Activated CD8-positive, alpha-beta memory T cell treated with anti-CD3 and anti-CD28 coated beads for 48 hours (primary cell): ENCODE data around the gene DNAH8.
"Not testable (repeated sequence)": the region's sequence is repeated elsewhere in the genome, so short reads cannot be mapped to it uniquely, and the experiment has no call there.

Experiments
- DNase-seq, 3 experiments: peaks; one replicate each; pipeline ENCODE4 v3.0.0-alpha.2; 2020; ENCODE audit warnings: low read depth in 2 of 3, low spot score in 2 of 3

DNAH8 gene

DNA sequence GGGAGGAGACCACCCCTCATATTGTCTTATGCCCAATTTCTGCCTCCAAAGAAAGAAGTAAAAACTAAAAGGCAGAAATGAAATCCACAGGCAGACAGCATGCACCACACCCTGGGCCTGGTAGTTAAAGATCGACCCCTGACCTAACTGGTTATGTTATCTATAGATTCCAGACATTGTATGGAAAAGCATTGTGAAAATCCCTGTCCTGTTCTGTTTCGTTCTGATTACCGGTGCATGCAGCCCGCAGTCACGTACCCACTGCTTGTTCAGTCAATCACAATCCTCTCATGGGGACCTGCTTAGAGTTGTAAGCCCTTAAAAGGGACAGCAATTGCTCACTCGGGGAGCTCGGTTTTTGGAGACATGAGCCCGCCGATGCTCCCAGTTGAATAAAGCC, 81.3 kb downstream of the DNAH8 start:
- DNase-seq = not testable (repeated sequence)

DNA sequence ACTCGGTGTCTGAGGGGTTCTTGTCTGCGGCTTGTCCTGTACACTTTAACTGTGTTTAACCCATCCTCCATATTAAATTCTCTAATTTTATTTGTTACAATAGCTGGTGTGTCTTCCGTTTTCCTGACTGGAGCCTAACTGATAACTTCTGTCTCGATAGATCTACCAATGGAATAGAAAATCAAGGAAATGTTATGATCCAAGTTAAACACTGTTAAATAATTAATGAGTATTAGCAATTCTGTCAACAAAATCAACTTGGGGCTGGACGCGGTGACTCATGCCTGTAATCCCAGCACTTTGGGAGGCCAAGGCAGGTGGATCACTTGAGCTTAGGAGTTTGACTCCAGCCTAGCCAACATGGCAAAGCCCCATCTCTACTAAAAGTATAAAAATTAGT, 81.7 kb downstream of the DNAH8 start:
- no peak for DNase-seq

DNA sequence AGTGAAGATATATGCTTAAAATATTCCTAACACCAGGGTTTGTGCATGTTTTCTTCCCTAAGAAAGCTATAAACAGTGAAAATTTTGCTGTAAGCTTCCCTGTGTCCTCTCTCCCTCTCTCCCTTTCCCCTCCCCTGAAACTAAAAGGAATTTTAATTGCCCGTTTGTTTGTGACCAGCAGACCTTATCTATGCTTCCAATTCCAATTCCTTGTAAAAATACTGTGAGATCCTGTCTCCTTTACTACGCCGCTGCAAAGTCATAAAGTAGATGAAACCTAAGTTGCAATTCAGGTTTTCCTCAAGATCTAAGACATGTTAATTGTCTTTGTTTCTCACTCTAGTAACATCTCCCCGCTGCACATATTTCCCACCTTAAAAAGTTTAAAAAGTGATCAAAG, 82.3 kb downstream of the DNAH8 start:
- no peak for DNase-seq

- no peak for DNase-seq
Observed at GRCh38 chr6:38799529-38800184, 84.5 kb downstream of the DNAH8 start.

DNA sequence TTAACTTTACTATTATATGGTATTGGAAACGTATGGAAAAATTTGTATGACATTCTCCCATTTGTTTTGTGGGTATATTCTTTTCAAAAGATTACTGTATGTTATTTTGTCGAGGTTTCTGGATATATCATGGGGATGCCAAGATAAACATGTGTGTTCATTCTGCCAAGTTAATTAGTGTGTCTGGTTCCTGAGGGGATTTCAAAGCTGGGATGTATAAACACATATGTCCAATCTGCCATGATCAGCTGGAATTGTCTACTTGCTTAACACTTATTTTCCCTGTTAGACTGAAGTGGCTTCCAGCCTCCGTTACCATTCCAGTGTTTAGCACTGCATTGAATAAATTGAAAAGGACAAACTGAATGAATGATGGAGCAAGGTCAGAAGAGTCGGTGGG, 86.2 kb downstream of the DNAH8 start:
- no peak for DNase-seq

DNA sequence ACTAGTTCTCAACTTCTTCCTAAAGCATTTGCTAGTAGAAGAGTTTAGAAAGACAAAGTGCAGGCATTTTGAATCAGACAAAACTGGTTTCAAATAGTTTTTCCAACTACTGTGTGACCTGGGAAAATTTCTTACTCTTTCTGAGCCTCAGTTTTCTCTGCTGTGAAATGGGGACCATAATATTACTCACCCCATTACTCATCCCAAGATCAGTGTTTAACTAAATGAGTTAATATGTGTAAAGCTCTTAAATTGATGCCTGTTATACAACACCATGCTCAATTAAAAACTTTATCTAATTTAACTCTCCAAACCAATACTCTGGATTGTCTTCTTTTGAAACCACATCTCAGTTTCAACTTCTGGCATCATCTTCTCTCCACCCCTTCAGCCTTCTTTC, 87.4 kb downstream of the DNAH8 start:
- no peak for DNase-seq

DNA sequence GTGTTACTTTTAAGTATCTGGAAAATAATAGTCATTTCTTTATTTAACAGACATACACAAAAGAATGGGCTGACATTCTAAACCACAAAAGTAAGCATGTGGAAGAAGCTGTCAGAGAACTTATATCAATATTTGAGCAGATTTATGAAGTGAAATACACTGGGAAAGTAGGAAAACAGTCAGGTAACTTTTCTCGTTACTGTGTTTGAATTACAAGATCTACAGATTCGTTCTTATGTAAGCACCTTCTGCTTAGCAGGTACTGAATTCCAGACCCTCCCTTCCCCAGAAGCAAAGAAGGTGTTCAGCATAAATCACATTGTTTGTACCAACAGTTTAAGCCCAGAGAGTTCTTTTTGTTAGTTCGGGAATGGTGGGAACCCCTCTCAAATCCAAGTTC, 88.0 kb downstream of the DNAH8 start:
- no peak for DNase-seq

GRCh38 chr6:38804358-38804757, 89.2 kb downstream of the DNAH8 start:
- no peak for DNase-seq

- no peak for DNase-seq
Observed at GRCh38 chr6:38805127-38805655, 90.1 kb downstream of the DNAH8 start.

DNA sequence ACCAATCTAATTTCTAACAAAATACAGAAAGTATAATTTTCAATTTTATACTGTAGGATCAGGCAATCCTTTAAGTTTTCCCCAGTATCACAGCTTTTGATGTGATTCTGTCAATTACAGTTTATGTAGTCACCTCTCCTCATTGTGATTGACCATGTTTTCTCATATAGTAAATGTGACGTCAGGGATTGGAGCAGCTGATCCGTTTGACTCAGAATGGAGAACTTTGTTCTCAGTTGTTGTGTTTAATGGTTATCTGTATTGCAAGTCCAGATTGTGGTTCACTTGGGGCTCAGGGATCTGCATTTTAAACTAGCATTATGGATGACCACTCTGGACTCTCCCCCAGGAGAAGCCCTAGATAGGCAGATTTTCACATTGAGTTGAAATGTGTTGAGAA, 90.6 kb downstream of the DNAH8 start:
- DNase-seq = no peak

GRCh38 chr6:38806271-38806670, 91.2 kb downstream of the DNAH8 start:
- DNase-seq = no peak

GRCh38 chr6:38806833-38807232, 91.7 kb downstream of the DNAH8 start:
- no peak for DNase-seq

DNA sequence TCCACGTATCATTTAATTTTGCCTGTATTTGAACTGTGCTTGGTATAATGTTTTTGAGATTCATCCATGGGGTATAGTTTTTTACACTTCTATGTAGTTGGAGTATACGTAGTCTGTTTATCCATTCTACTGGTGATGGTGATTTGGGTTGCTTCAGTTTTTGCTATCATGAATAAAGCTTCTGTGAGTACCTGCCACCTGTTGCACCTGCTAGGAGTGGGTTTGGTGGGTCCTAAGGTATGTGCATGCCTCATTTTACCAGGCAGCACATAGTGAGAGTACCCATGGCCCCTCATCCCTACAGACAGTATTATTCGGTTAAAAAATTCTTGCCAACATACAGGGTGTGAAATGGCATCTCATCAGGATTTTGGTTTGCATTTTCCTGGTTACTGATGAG, 92.9 kb downstream of the DNAH8 start:
- no peak for DNase-seq

GRCh38 chr6:38813041-38813823, 98.1 kb downstream of the DNAH8 start:
- no peak for DNase-seq

GRCh38 chr6:38814761-38815160, 99.7 kb downstream of the DNAH8 start:
- no peak for DNase-seq

- DNase-seq = no peak
Observed at GRCh38 chr6:38815250-38815649, 100.1 kb downstream of the DNAH8 start.

- DNase-seq = no peak
Observed at GRCh38 chr6:38818691-38819090, 103.6 kb downstream of the DNAH8 start.

DNA sequence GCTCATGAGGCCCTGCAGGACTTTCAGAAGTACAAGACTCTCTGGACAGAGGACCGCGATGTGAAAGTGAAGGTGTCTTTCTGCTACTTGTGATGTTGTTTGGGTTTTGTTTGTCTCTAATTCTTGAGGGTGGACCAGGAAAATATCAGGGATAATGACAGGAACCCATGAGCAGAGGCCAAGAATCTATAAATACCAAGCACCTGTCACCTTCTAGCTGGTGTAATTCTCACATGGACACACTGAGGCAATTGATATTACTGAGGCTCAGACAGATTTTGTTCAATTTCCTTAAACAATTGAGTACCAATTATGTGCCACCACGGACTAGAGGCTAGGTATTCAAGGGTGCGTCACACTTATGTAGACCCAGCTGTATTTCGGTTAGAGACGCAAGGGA, 107.9 kb downstream of the DNAH8 start:
- DNase-seq = no peak

DNA sequence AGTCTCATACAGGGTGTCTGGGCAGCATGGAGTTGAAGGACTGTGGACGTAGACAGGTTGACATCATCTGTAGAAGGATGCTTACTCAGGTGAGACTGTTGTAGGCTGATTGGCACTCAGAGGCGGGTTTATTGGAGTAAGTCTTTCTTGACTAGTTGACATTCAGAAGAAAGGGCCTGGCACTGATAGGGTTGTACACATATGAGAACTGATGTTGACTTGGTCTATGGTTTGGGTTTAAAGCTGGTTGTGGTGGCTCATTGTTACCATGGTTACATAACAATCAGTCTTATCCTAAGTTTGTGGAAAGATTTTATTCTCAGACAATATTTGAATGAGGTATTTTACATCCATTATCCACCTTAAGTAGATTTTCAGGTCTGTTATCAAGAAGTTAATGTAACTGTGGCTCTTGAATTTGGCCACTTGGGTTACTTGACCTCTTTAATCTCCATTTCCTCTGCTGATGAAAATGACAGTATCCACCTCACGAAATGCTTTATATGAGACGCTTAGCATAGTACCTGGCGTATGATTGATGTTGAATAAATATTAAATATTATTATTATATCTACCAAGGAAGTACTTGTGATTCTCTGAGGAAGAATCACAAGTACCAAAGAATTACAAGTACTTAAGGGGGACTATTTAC, 109.3 kb downstream of the DNAH8 start:
- DNase-seq = no peak

GRCh38 chr6:38827024-38827423, 111.9 kb downstream of the DNAH8 start:
- DNase-seq = no peak

GRCh38 chr6:38831865-38832264, 116.8 kb downstream of the DNAH8 start:
- no peak for DNase-seq

GRCh38 chr6:38833320-38833719, 118.2 kb downstream of the DNAH8 start:
- no peak for DNase-seq
